ENCODE measurements around the gene RFX8.
"Not testable (repeated sequence)": the region's sequence is repeated elsewhere in the genome, so short reads cannot be mapped to it uniquely, and the experiment has no call there.

DNA sequence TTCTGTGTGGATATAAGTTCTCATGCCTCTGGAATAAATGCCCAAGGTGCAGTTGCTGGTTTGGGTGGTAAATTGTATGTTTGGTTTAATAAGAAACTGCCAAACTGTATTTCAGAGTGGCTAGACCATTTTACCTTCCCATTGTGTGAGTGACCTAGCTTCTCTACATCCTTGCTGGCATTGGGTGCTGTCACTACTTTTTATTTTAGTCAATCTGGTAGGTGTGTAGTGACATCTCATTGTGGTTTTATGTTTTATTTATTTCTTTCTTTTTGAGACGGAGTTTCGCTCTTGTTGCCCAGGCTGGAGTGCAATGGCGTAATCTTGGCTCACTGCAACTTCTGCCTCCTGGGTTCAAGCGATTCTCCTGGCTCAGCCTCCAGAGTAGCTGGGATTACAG lies 36.4 kb downstream of the RFX8 start:
- TF ChIP-seq POLR2AphosphoS5, CTCF, EP300 (IDR thresholded peaks at IDR 0.05): not testable (repeated sequence)
